ENCODE results near the gene EDRF1. TPM values are rescaled to one million over a fixed set of nuclear protein-coding genes. Genes with fewer than 3 reads are reported as not detected.

EDRF1 gene
- total and polyA plus RNA-seq, 2 of the 8 experiments (the other 6 are each of a cell fraction or from before 2014, with no cell fraction given), result 19.9 to 37.8 TPM

DNA sequence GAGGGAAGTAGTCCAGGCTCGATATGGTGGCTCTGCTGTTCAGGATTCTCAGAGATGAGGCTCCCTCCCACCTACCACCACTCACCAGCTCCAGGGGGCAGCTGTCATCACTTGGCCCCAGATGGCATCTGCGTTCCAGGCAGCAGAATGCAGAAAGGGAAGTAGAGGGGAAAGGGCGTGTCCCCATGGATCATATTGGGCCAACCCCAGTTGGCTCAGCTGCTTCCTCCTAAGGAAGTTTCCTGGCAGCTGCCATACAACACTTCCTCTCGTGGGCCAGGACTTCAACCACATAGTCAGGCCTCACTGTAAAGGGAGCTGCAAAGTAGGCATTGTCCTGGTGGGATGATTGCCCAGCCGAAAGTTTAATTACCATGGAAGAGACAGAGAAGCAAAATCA lies 34.9 kb upstream of the EDRF1 start:
- Histone ChIP-seq H4K5ac (ENCODE audit: insufficient read length, low read depth, low read length) (no peak overlapping the region), H3K27ac (ENCODE audit: low read depth, low read length) (no peak overlapping the region), H3K4me2 (ENCODE audit: insufficient read depth in 1 of 2, low read depth in 2 of 2, low read length in 2 of 2) (no peak overlapping the region), H2BK20ac (ENCODE audit: low read length) (no peak overlapping the region), H4K20me1 (replicated peaks in 1 of 2; ENCODE audit: control insufficient read depth in 1 of 2, insufficient read depth in 2 of 2, low read length in 2 of 2) (no peaks in the 10 kb centered on the region), H3K4me3 (ENCODE audit: extremely low read depth in 1 of 4, insufficient read depth in 2 of 4, low read depth in 3 of 4, low read length in 4 of 4) (no peak overlapping the region), H2BK120ac (replicated peaks; ENCODE audit: low read depth, low read length) (no peak overlapping the region), H3K4ac (replicated peaks; ENCODE audit: insufficient read length, low read depth, low read length) (no peak overlapping the region), H4K91ac (replicated peaks; ENCODE audit: insufficient read length, low read length) (no peak overlapping the region), H2AFZ (ENCODE audit: low read length) (no peak overlapping the region), H2BK5ac (ENCODE audit: low read depth, low read length) (no peak overlapping the region), H3K56ac (replicated peaks; ENCODE audit: insufficient read length, low read depth, low read length) (no peak overlapping the region), H3K79me2 (ENCODE audit: control insufficient read depth in 1 of 2, insufficient read depth in 2 of 2, low read length in 2 of 2) (no peaks in the 10 kb centered on the region), H3K36me3 (ENCODE audit: control insufficient read depth in 2 of 4, insufficient read depth in 4 of 4, low read length in 3 of 4) (no peaks in the 10 kb centered on the region), H3K23ac (ENCODE audit: insufficient read length) (no peak overlapping the region), H3K79me1 (ENCODE audit: low read depth, low read length) (no peaks in the 10 kb centered on the region), H3K9me3 (ENCODE audit: insufficient read depth in 2 of 2, low read depth in 1 of 2, low read length in 1 of 2) (no peaks in the 10 kb centered on the region), H2BK15ac (ENCODE audit: low read length) (no peak overlapping the region), H3K9ac (replicated peaks in 1 of 4; ENCODE audit: extremely low read depth in 1 of 4, low read depth in 3 of 4, low read length in 3 of 4) (no peak overlapping the region), H3K14ac (ENCODE audit: insufficient read length) (no peak overlapping the region), H4K8ac (ENCODE audit: extremely low read depth, insufficient read depth, low read length) (no peak overlapping the region), H2BK12ac (ENCODE audit: low read depth, low read length) (no peak overlapping the region), H3K18ac (ENCODE audit: extremely low read depth, low read length) (no peak overlapping the region), H3K23me2 (ENCODE audit: low read depth, low read length) (no peaks in the 10 kb centered on the region), H3K27me3 (replicated peaks in 1 of 4; ENCODE audit: control insufficient read depth in 3 of 4, extremely low read depth in 1 of 4, insufficient read depth in 3 of 4, low read length in 3 of 4) (no peaks in the 10 kb centered on the region), H3K4me1 (replicated peaks in 1 of 4; ENCODE audit: control insufficient read depth in 3 of 4, insufficient read depth in 4 of 4, low read length in 3 of 4) (no peaks in the 10 kb centered on the region), H2AK5ac (ENCODE audit: low read depth, low read length) (no peak overlapping the region)
- POLR2A ChIA-PET (ENCODE audit: partially characterized antibody), result no interaction called here
- CTCF ChIA-PET (ENCODE audit: partially characterized antibody), result no interaction called here
- FAIRE-seq, result no peak
- DNase-seq (ENCODE audit: low read depth in 1 of 2, low spot score in 2 of 2), result no peak
- WGBS, 2 experiments (ENCODE audit: extremely low coverage in 1 of 2, insufficient coverage in 1 of 2, insufficient read length in 1 of 2, insufficient replicate concordance in 2 of 2, low coverage in 1 of 2, low lambda C conversion rate in 2 of 2, missing lambda C conversion rate in 1 of 2), result 85% methylated on average over 5 of the region's 5 CpGs; no CpG with 5 or more reads in 1 of the 2 experiments
- TF ChIP-seq, protein P1, sequence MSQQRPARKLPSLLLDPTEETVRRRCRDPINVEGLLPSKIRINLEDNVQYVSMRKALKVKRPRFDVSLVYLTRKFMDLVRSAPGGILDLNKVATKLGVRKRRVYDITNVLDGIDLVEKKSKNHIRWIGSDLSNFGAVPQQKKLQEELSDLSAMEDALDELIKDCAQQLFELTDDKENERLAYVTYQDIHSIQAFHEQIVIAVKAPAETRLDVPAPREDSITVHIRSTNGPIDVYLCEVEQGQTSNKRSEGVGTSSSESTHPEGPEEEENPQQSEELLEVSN (IDR thresholded peaks at IDR 0.05), result no peak
- TF ChIP-seq POU5F1 (IDR thresholded peaks at IDR 0.05; ENCODE audit: low read depth, low read length), result no peak
- no peak for TF ChIP-seq TEAD4 (IDR thresholded peaks at IDR 0.05; ENCODE audit: low read depth, low read length)
- TF ChIP-seq, protein P2, sequence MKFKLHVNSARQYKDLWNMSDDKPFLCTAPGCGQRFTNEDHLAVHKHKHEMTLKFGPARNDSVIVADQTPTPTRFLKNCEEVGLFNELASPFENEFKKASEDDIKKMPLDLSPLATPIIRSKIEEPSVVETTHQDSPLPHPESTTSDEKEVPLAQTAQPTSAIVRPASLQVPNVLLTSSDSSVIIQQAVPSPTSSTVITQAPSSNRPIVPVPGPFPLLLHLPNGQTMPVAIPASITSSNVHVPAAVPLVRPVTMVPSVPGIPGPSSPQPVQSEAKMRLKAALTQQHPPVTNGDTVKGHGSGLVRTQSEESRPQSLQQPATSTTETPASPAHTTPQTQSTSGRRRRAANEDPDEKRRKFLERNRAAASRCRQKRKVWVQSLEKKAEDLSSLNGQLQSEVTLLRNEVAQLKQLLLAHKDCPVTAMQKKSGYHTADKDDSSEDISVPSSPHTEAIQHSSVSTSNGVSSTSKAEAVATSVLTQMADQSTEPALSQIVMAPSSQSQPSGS (IDR thresholded peaks at IDR 0.05; ENCODE audit: low read length), result no peak
- no peak for TF ChIP-seq TCF12 (IDR thresholded peaks at IDR 0.05; ENCODE audit: low read depth, low read length)
- TF ChIP-seq RAD21 (IDR thresholded peaks at IDR 0.05 in 1 of 2, conservative IDR thresholded peaks at IDR 0.05 in 1 of 2; ENCODE audit: low read depth in 2 of 2, low read length in 2 of 2), result no peak
- TF ChIP-seq EGR1 (IDR thresholded peaks at IDR 0.05; ENCODE audit: borderline replicate concordance, low read depth, low read length), result no peak
- TF ChIP-seq, protein P3, sequence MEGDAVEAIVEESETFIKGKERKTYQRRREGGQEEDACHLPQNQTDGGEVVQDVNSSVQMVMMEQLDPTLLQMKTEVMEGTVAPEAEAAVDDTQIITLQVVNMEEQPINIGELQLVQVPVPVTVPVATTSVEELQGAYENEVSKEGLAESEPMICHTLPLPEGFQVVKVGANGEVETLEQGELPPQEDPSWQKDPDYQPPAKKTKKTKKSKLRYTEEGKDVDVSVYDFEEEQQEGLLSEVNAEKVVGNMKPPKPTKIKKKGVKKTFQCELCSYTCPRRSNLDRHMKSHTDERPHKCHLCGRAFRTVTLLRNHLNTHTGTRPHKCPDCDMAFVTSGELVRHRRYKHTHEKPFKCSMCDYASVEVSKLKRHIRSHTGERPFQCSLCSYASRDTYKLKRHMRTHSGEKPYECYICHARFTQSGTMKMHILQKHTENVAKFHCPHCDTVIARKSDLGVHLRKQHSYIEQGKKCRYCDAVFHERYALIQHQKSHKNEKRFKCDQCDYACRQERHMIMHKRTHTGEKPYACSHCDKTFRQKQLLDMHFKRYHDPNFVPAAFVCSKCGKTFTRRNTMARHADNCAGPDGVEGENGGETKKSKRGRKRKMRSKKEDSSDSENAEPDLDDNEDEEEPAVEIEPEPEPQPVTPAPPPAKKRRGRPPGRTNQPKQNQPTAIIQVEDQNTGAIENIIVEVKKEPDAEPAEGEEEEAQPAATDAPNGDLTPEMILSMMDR (IDR thresholded peaks at IDR 0.05; ENCODE audit: control extremely low read depth in 1 of 3, insufficient read depth in 1 of 3, low read depth in 1 of 3, low read length in 3 of 3), result no peak
- no peak for TF ChIP-seq SIRT6 (IDR thresholded peaks at IDR 0.05; ENCODE audit: low read length)
- TF ChIP-seq SP4 (IDR thresholded peaks at IDR 0.05; ENCODE audit: low read length), result no peak
